HG03342 (cell line): Measurements from ENCODE around the gene RDX.
"Not testable (repeated sequence)": the region's sequence is repeated elsewhere in the genome, so short reads cannot be mapped to it uniquely, and the experiment has no call there.

Experiments used
- ATAC-seq: cut with Tn5 transposase; IDR thresholded peaks from one replicate; pipeline ENCODE4 v1.9.1; 2021; ENCODE audit warnings: mild to moderate bottlenecking, moderate library complexity; ENCODE audit not compliant: unreplicated experiment

Gene RDX

DNA sequence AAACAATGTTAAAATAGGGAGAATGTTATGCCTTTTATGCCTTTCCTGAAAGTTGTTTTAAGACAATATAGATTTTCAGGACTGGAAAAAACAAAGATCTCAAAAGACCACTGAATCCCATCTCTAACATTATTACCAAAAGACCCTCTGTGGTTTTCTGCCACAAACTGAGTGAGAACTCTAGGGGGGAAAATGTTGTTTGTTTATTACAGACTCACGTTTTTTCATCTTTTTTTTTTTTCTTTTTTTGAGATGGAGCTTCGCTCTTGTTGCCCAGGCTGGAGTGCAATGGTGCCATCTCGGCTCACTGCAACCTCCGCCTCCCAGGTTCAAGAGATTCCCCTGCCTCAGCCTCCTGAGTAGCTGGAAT is 9.6 kb upstream of the RDX start:
- not testable (repeated sequence) for ATAC-seq

DNA sequence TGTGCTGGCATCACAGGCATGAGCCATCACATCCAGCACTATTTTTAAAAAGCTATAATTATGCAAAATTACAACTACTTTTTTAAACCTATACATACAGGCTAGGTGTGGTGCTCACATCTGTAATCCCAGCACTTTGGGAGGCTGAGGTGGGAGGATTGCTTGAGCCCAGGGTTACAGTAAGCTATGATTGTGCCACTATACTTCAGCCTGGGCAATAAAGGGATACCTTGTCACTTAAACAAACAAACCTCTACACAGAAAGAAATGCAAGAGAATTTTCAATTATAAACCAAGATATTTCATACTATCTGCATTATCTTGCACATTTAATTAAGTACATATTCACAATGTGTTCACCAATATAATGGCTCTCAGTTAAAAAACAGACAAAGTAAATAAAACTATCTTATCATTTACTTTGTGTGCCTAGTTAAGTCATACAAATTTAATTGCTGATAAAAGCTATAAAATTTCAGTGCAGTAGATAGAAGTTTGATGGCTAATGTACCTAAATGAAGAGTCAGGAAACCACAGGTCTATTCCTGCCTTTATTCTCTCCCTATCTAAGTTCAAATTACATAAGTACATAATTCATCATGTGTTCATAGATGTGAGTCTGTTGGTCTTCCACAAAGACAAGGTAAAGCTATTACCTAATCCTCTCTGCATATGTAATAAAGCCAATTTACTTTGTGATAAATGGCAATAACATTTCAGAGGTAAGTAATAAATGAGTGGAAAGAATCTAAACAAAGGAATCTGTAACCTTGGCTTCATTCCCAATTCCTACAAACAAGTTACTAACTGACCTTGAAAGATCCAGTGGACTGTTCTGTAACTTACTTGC is 9.0 kb upstream of the RDX start:
- no peak for ATAC-seq

DNA sequence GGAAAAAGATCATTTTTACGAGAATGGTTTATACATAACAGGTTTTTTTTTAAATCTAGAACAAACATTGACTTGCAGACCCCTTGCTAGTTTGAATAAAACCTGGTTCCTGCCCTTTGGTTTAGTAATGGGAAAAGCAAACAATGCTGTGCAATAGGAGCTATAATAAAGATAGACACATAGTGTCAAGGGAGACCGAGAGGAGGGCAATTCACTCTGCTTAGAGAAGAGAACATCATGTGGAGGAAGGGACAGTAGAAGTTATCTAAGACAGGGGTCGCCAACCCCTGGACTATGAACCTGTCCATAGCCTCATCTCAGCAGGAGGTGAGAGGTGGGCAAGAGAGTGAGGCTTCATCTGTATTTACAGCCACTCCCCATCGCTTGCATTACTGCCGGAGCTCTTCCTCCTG is 7.0 kb upstream of the RDX start:
- ATAC-seq = no peak

DNA sequence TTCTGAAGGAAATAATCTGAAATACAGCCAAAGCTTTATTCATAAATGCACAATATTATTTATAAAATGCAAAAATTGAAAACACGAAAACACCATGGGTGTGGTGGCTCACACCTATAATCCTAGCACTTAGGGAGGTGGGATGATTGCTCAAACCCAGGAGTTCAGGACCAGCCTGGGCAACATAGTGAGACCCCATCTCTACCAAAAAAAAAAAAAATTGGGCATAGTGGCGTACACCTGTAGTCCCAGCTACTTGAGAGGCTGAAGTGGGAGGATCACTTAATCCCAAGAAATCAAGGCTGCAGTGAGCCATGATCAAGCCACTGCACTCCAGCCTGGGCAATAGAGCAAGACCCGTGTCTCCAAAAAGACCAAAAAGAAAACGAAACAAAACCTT is 5.2 kb upstream of the RDX start:
- no peak for ATAC-seq

DNA sequence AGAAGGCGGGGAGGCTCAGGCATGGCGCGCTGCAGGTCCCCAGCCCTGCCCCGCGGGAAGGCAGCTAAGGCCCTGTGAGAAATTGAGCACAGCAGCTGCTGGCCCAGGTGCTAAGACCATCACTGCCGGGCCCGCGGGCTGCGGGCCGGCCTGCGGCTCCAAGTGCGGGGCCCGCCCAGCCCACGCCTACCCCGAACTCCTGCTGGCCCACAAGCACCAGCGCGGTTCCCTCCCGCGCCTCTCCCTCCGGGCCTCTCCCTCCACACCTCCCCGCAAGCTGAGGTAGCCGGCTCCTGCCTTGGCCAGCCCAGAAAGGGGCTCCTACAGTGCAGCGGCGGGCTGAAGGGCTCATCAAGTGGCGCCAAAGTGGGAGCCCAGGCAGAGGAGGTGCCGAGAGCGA is 4.6 kb upstream of the RDX start:
- ATAC-seq = no peak

DNA sequence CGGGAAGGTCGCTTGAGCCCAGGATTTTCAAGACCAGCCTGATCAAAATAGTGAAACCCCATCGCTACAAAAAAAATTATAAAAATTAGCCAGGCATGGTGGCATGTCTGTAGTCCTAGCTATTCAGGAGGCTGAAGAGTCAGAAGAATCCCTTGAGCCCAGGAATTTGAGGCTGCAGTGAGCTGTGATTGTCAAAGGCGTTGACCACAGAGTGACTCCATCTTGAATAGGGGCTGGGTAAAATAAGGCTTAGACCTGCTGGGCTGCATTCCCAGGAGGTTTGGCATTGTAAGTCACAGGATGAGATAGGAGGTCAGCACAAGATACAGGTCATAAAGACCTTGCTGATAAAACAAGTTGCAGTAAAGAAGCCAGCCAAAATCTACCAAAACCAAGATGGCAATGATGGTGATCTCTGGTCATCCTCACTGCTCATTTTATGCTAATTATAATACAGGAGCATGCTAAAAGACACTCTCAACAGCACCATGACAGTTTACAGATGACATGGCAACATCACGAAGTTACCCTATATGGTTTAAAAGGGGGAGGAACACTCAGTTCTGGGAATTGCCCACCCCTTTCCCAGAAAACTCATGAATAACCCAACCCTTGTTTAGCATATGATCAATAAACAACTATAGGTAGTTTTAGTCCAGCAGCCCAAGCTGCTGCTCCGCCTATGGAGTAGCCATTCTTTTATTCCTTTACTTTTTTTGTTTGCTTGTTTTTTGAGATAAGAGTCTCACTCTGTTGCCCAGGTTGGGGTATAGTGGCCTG is 2.8 kb upstream of the RDX start:
- no peak for ATAC-seq

DNA sequence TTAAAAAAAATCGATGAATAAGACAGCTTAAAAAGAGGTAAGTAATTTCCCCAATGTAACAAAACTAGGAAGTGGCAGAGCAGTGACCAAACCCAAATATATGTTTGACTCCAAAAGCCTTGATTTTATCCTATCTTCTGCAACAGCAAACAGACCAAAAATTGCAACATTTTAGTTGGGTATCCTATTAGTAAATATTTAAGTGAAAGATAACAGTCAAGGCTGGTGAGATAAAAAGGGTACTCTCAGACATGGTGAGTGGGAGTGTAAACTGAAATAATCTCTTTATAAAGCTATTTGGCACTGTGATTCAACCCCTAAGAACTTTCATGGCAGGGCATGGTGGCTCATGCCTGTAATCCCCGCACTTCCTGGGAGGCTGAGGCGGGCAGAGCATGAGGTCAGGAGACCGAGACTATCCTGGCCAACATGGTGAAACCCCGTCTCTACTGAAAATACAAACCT is 1.9 kb upstream of the RDX start:
- no peak for ATAC-seq

DNA sequence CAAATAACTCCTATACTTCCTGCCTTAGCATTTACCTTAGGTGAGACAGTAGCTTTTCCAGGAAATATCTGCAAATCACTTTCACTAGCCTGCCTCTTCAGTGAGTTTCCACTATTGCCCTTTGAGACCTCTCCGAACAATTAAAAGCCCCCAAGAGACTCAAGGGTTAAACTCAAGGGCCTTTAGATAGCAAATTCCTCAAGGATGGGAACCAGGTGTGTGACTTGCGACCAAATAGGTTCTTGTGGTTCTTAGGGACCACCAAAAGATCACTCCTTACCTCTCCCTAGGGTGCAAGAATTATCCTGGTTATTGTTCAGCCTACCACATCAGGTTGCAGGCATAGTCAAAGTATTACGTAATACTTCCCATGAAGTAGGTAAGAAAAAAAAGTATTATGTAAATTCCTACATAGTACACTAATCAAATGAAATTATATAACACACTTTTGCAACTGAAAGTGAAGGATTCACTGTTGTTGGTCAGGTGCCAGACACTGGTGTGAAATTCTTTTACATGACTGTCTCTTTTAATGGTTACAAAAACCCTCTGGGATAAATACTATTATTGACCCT is 1.4 kb upstream of the RDX start:
- ATAC-seq = no peak

DNA sequence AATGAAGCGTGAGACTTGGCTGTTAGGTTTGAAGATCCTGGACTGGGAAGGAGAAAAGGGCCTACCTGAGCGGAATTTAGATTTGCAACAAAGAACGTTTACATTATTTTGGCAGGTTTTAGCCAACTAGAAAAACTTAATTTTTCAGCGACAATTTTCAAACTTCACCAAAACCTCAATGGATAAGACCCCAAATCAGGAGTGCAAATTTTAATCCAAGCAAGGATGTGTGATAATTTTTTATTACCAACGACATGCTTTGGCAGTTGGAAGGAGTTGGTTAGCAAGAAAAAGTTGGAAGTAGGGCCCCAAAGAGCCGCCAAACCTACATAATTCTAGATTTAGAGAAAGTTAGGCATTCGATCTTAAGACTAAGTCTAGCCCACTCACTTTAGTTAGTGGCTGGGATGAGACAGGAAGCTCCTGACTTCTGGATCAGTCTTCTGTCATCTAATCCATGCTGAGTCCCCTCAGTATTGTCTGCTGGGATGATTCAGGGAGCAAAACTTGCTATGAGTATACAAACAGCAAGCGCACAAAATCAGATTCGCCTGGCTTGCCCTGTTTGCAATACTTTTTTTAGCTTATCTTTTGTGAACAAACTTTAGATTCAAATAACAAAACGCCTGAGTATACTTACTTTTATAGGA is 787 bp upstream of the RDX start:
- no peak for ATAC-seq

DNA sequence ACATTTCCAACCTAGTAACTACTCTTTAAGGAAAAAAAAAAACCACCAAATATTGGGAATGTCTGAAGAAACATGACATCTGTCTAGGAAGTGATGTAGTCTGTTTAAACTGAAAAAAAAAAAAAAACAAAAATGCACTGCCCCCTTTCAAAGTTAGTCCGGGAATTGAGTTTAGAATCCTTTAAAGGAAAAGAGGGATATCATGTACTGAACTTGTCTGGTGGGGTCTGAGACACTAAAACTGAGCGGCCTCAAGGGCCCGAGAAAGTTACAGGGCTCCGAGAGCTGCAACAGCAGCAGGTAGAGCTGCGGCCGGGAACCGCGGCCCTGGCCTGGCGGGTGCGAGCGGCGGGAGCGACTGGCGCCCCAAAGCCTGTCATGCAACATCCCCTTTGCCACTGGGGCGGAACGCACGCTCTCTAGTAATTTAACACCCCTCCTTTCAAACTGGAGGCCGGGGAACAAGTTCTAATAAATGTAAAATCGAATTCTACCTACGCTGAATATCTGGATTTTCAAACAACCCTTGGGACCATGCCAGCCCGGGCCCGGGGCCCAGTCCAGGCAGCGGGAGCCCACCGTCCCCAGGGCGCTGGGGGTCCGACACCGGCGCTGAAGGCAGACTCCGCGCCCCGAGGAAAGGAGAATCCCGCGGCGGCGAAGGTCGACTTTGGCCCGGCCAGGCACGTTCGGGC is 736 bp downstream of the RDX start:
- peak; percentile 69 for ATAC-seq

DNA sequence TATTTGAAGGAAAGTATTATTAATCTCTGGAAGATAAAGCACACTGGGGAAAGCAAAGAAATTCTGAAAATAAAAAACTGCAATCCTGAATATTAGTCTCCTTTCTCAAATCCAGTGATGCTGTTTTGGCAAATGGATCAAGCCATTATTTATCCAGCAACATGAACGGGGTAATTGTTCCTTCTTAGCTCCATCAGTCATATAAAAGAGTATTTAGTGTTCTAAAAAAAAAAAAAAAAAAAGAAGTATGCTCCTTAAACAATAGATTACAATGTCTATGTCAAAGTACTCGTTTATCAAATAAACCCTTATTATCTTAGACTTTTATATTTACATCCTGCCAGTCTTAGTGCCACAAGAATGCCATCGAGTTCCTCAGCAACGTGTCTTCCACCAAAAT is 1.3 kb downstream of the RDX start:
- ATAC-seq = no peak

DNA sequence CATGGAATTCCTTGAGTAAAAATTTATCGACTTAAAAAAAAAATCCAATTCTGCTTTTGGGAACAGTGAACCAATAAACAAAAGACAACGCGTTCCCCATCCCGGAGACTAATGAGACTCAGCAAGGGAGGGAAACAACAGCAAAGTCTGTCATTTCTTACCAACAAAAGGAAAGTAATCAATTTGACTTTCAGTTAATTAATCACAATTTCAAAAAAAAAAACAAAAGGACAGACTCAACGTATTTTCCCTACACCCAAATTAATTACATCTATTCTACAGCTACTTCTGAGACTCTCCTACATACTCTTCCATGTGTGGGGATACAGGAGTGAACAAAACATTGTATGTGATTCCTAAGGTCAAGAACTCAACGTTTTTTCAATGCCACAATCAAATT is 1.9 kb downstream of the RDX start:
- ATAC-seq = no peak

DNA sequence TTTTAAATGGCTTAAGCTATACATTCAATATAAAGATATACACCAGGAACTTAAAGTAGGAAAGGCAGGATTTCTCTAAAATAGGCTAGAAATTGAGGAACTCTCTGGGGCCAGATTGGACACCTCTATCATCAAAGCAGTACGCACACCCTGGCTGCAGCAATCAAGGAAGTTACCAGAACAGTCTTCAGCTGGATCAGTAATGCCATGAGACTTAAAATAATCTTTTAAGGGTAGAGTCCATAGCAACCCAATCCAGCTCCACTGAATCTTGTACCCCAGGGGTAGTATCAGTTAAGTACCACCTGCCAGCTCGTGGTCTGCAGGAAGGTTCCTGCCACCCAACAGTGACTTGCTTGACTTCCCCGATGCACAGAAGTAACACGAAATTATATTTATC is 3.0 kb downstream of the RDX start:
- ATAC-seq = no peak

DNA sequence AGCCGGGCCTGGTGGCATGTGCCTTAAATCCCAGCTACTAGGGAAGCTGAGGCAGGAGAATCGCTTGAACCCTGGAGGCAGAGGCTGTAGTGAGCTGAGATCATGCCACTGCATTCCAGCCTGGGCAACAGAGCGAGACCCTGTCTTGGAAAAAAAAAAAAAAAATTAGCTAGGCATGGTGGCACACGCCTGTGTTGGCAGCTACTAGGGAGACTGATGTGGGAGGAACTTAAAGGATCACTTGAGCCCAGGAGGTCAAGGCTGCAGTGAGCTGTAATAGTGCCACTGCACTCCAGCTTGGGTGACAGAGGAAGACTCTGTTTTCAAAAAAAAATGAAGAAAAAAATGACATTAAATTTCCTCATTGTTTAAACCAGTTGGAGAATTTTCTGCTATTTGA is 4.3 kb downstream of the RDX start:
- ATAC-seq = not testable (repeated sequence)

DNA sequence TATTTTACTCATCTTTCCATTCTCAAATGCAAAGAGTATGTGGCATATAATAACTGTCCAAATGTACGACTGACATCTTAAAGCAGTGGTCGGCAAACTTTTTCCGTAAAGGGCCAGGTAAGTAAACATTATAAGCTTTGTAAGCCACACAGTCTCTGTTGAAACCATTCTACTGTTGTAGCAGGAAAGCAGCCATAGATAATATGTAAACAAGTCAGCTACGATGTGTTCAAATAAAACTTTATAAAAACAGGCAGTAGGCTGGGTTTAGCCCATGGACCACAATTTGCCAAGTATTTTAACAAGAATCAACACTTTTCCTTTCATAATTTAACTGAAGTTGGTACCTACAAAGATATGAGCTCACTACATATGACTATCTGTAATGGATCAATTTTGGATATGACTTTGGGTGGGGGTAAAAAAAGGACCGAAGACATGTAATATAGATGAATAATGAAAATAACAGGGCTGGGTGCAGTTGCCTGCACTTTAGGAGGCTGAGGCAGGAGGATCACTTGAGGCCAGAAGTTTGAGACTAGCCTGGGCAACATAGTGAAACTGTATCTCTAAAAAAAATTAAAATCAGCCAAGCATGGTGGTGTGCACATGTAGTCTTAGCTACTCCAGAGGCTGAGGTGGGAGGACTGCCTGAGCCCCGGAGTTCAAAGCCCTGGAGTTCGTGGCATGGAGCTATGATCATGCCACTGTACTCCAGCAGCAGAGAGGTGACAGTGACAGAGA is 5.7 kb downstream of the RDX start:
- no peak for ATAC-seq

DNA sequence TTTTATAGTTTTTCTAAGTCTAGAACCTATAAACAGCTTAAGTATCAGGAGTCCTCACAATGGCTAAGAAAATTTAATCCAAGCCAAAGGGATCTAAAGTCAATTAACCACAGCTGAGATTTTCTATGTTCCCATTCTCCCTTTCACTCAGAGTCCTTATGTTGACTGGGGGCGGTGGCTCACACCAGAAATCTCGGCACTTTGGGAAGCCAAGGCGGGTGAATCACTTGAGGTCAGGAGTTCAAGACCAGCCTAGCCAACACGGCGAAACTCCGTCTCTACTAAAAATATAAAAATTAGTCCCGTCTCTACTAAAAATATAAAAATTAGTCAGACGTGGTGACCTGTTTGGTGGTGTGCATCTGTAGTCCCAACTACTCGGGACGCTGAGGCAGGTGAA is 6.9 kb downstream of the RDX start:
- ATAC-seq = no peak

DNA sequence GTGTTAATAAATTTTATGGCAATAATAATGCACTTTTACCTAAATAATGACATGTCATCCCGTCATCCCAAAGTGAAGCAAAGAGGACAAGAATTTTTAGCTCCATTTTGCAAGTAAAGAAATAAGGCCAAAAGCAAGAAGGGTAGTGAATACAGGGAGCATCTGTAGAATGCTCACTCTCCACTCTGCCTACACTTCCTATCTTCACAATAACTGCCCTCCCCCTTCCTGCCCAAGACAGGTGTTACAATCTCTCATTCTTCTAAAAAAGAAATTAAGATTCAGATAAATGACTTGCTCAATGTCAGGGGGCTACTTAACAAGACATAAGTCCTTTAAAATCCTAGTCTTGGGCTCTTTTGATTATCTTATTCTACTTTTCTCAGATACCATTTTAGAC is 8.9 kb downstream of the RDX start:
- ATAC-seq = no peak

DNA sequence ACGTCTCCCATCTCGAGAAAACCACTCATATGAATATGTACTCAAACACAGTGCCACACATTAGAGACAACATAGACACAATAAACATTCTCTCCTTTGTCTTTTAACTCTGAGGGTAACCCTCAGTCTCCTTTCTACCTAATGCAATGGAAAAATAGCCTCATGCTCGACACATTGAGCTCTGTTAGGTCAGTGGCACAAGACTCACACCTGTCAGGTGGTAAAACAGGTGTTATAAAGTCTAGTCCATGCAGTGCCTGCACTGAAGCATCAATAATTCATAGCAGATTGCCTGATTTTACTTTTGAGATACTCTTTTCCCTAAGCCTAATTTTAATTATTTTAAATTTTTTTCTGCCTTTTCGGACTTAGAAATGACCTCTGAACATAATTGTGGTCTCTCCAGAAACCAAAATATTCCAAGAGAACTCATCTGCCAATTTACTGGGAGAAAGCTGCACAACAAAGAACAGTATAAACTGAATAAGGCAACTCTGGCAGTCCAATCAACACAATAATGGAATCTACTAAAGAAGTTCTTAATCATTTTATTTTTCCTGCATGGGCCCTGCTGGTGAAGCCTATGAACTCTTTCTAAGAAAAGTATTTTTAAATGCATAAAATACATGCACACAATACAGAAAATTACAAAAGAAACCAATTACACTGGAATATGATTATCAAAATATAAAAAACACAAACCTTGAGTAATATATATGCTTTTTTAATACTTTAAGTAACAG is 9.9 kb downstream of the RDX start:
- no peak for ATAC-seq

DNA sequence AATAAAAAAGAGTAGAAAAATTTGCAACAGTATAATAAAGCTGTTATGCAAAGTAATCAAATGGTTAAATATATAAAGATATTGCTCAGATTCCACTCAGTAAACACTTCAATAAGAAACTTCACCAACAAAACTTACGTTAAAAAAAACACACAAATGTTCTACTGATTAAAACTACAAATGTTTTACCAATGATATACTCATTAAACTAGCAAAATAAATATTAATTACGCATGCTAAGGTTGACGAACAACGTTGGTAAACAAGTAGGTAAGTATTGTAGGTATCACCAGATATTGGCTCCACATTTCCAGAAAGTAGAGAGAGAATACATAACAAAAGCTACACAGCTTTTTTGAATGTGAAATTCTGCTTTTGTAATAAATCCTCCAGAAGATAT is 12.6 kb downstream of the RDX start:
- ATAC-seq = no peak
